OCI-LY1 (cell line): Measurements from ENCODE around the gene LLGL2.

ENCODE experiments used
- CTCF ChIP-seq: fragments of 200-600 bp; sonication (generic), shearing (Covaris generic); IDR thresholded peaks from 2 replicates; pipeline ENCODE4 v1.5.1; 2017; ENCODE audit warnings: mild to moderate bottlenecking, antibody characterized with exemption, low read length, moderate library complexity, mixed read lengths
- EZH2 ChIP-seq: fragments of 200-600 bp; sonication (generic), shearing (Covaris generic); IDR thresholded peaks from 2 replicates; pipeline ENCODE4 v1.8.0; 2017; ENCODE audit warnings: borderline replicate concordance, mixed run types, mild to moderate bottlenecking, antibody characterized with exemption, low read length, moderate library complexity, mixed read lengths

- TF ChIP-seq CTCF (no peak), EZH2 (no peak)
Measured at GRCh38 chr17:75610103-75610984, 84.8 kb downstream of the LLGL2 start.
